GM18520 (cell line): ENCODE measurements around the gene ADIRF.
"Not testable (repeated sequence)": the region's sequence is repeated elsewhere in the genome, so short reads cannot be mapped to it uniquely, and the experiment has no call there.

ENCODE experiments used
- ATAC-seq: cut with Tn5 transposase; IDR thresholded peaks from one replicate; pipeline ENCODE4 v1.9.1; 2021; ENCODE audit not compliant: unreplicated experiment

ADIRF gene

DNA sequence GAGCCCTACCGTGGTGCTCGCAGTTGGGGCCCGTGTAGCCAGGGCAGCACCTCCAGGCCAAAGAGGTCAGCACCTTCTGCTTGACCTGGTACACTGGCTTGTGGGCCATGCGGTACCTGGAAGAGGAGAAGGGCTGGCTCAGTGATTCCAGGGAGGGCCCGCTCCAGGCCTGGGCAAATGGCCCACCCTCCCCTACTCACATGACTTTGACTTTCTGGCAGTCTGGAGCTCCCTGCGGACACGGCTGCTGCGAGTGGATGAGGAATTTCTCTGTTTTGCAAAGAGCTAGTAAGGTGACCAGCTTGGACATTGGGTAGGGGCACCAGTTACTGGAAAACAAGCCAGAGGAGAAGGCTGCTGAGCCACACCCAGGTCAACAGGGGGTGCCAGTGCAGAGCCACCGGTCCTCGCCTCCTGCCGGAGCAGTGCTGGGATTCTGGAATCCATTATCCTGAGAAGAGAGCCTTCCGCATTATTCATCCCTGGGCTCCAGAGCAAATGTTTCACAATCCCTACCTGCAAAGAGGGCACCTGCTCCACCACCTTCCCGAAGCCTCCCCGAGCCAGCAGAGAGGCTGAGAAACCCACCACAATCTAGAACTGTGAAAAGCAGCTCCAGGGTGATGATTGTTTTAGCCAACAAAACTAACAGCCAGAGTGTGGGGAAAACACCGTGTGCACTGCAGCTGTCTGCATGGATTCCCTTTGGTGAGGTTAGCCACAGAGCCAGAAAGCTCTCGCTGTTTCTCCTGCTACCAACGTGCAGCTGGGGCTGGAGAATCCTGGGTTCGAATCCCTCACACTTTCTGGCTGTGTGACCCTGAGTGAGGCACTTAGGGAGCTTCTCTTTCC, 22.7 kb upstream of the ADIRF start:
- no peak for ATAC-seq

GRCh38 chr10:86946213-86947155, 21.8 kb upstream of the ADIRF start:
- no peak for ATAC-seq

GRCh38 chr10:86947806-86948205, 20.5 kb upstream of the ADIRF start:
- not testable (repeated sequence) for ATAC-seq

DNA sequence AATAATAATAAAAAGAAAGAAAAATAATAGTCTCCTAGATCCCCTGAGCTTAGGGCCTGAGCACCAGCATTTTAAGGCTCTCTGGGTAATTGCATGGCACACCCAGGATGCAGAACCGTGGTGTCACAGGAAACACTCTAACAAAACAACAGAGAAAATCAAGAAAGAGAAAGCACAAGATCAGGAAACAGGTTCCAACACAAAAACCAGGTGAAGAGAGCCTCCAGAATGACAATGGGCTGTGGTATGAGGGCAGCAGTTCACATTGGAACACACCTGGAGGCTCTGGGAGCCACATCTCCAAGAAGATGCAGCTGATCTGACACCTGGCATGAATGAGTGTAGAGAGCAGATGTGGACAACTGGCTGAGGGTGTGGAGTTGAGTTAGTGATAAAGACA, 17.9 kb upstream of the ADIRF start:
- no peak for ATAC-seq

DNA sequence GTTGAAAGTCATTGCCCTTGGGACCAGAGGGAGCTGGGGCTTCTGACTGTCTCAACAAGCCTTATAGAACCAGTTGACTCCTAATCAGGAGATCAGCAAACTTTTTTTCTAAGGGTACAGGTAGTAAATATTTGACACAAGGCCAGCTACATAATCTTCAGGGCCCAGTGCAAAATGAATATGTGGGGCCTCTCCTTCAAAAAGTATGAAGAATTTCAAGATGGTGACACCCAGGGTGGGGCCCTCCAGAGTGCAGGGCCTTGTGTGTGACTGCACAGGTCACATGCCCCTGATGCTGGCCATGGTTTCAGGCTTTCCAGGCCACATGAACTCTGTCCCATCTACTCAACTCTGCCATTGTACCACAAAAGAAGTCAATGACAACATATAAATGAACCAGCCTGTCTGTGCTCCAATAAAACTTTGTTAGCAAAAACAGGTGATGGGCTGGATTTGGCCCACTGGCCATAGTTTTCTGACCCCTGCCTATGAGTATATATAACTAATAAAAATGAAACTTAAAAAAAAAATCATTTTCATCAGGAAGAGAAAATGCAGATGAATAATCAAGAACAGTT, 17.0 kb upstream of the ADIRF start:
- no peak for ATAC-seq

- ATAC-seq = no peak
Observed at GRCh38 chr10:86952106-86952505, 16.2 kb upstream of the ADIRF start.

DNA sequence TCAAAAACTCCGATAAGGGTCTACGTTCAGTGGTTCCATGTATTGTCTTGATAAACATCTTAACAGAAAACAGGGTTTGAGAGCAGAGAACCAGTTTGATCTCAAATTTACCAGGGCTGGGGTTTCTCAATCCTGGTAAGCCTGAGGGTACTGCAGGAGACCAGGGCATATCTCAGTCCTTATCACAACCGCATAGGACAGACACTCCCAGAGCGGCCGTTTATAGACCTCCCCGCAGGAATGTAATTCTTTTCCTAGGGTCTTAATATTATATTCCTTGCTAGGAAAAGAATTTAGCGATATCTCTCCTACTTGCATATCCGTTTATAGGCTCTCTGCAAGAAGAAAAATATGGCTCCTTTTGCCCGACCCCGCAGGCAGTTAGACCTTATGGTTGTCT, 15.6 kb upstream of the ADIRF start:
- not testable (repeated sequence) for ATAC-seq

GRCh38 chr10:86953747-86954680, 14.3 kb upstream of the ADIRF start:
- ATAC-seq = no peak

DNA sequence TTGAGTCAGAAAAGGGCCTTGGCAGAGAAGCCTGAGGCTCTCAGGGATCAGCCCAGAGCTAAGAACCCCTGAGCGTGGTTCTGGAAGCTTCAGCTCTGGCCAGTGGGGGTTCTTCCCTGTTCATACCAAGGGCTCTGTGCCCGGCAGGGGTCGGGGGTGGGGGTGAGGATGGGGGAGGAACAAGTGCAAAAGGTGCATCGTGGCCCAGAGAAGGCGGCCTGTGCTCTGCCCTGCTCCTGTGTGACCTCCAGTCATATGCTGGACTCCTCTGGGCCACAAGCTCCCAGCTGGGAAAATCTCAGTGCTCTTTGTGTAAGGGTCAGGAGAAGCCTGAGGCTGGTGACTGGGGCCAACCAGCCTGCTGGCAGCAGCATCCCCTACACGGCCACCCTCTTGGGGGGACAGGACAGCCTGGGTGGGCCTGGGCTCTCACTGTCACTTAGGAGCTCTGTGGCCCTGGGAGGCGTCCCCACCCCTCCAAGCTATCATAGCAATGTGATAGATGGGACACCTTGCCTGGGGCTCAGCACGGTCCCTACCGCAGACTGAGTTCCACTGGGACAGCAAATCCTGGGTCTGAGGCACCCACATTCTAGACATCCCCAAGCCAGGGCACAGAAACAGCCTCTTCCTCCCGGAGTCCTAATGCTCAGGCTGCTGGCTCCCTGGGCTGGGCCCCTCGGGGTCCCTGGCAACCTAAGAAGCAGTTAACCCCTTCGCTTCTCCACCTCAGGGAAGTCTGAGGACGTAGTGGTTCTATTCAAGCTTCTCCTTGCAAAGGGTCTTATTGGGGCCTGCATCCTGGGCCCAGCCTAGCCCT, 13.4 kb upstream of the ADIRF start:
- no peak for ATAC-seq

DNA sequence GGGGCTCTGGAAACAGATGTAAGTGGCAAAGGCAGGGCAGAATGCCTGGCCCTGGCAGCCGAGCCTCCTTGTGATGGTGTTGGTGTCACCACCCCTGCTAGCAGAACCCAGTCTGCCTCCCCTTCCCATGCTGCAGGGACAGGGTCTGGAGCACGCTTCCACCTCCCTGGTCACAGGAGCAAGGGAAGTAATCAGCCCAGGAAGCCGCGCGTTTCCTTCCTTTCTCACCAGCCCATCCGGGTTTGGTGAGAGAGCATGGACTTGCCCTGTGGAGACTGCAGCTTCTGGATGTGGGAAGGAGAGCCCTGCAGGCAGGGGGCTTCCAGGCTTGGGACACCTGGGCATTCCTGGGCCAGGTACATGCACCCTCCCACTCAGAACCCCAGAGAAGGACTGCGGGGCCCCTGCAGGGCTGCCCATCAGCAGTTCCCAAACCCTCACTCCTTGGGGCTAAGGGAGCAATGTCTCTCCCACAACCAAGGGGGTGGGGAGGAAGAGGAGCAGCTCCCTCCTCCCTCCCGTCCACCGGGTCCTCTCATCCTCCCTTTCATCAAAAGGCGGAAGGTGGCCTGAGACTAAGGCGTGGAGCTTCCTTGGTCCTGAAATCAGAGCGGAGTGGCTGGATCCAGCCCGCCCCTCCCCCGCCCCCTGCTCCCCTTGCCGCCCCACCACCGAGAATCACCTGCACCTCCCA, 12.6 kb upstream of the ADIRF start:
- ATAC-seq = no peak

DNA sequence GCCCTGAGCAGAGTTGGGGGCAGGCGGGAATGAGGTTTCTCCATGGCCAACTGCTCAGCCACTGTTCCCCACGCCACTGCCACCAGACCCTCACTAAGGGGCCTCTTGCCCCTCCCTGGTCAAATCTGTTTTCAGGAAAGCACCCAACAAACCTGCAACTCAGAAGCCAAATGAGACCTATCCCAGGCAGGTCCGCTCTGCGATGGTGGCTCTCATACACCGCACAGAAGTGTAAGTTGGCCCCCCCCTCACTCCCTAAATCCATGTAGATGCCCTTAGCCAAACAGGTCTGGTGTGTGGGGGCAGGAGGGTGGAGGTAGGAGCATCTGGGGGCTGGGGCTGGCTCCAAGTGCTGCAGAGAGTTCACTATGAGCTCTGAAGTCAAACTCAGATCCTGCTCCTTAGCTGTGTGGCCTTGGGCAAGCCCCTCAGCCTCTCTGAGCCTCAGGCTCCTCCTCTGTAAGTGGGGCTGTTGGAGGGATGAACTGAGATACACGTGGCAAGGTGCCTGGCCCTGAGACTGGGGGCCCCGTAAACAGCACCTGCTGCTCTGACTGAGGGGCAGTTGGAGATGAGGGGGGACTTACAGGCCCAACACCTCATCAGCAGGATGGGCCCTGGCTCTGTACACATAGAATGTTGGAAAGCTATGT, 12.0 kb upstream of the ADIRF start:
- ATAC-seq = no peak

GRCh38 chr10:86956848-86957448, 11.3 kb upstream of the ADIRF start:
- ATAC-seq = no peak

DNA sequence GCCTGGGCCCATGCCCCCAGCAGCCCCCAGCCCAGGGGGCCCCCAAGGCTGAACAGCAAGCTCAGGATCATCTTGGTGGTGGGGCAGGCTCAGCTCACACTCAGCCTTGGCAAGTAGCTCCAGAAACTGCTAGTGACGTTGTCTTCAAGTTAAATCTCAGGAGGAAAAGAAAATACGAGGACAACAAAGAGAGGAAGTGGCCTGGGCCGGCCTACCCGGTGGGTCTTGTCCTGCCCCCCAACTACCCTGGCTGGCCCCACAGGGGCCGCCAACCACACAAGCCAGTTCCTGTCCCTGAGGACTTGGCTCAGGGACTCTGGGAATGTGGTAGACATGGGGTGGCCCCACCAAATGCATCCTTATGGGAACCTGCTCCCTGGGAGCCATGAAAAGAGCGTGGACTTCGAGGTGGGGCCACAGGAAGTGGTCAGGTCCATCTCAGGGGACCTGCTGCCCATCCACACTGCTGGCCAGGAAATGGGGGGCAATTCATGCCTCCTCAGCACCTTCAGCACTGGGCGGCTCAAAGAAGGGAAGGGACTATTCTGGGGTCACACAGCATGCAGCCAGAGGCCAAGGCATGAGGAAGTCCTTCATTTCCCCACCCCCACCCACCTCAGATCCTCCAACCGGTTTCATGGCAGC, 10.7 kb upstream of the ADIRF start, which contains the start of gene MMRN2:
TSS of gene MMRN2 (minus strand) at position 145 of the 645 bp plus-strand sequence. CDS start at position 71, 74 bp downstream.
- ATAC-seq = no peak

GRCh38 chr10:86958116-86958900, 10.0 kb upstream of the ADIRF start, which contains the start of gene SNCG:
SNCG (plus strand) TSS chr10:86958599; CDS start chr10:86958698, 99 bp downstream.
- ATAC-seq = no peak

- ATAC-seq = no peak
Observed at GRCh38 chr10:86958901-86959736, 9.2 kb upstream of the ADIRF start.

- no peak for ATAC-seq
Observed at GRCh38 chr10:86959737-86960002, 8.6 kb upstream of the ADIRF start.
